ENCODE data around the gene YY2.

DNA sequence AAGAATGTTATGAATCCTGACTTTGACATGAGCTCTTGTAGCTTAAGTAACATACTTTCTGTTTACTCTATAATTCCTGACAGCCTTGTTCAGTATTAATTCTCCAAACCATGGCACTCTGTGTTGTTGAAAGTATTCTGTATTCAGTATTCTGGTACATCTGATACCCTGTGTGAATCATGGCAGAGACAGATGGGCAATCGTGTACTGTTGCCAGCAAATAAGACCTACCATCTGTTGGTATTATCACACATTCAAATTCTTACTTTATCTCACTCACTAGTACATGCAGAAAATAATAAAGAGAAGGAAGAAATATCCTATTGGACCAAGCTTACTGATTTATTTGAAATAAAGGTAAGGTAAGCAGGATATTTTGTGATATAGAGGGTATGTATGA lies 8.4 kb upstream of the YY2 start:
- TF ChIP-seq, protein P1, sequence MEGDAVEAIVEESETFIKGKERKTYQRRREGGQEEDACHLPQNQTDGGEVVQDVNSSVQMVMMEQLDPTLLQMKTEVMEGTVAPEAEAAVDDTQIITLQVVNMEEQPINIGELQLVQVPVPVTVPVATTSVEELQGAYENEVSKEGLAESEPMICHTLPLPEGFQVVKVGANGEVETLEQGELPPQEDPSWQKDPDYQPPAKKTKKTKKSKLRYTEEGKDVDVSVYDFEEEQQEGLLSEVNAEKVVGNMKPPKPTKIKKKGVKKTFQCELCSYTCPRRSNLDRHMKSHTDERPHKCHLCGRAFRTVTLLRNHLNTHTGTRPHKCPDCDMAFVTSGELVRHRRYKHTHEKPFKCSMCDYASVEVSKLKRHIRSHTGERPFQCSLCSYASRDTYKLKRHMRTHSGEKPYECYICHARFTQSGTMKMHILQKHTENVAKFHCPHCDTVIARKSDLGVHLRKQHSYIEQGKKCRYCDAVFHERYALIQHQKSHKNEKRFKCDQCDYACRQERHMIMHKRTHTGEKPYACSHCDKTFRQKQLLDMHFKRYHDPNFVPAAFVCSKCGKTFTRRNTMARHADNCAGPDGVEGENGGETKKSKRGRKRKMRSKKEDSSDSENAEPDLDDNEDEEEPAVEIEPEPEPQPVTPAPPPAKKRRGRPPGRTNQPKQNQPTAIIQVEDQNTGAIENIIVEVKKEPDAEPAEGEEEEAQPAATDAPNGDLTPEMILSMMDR (conservative IDR thresholded peaks at IDR 0.05; ENCODE audit: low read depth, low read length) = no peak
- TF ChIP-seq RFX5 (IDR thresholded peaks at IDR 0.05; ENCODE audit: low read depth, low read length) = no peak
